Esophagus muscularis mucosa (tissue), 4 donors: ENCODE measurements around the gene ARL14EPL. TPM values are rescaled to one million over a fixed set of nuclear protein-coding genes. Genes with fewer than 3 reads are reported as not detected.
"Not testable (repeated sequence)": the region's sequence is repeated elsewhere in the genome, so short reads cannot be mapped to it uniquely, and the experiment has no call there.

Source experiments
- DNase-seq: peaks from one replicate; pipeline ENCODE4 v3.0.0-alpha.2; 2017; ENCODE audit errors: extremely low spot score
- H3K27ac ChIP-seq, 4 donors: fragments of 200-600 bp; sonication (generic); replicated peaks in 1 of 4; 1 replicate in 3 of 4; 2 replicates in 1 of 4; pipeline ENCODE4 v1.5.1; 2016 to 2019; ENCODE audit warnings: mild to moderate bottlenecking in 1 of 4
- H3K27me3 ChIP-seq, 4 donors: fragments of 200-600 bp; sonication (generic); one replicate each; pipeline versions ENCODE4 v1.5.1 to v1.6.0; 2016 to 2019
- H3K36me3 ChIP-seq, 4 donors: fragments of 200-600 bp; sonication (generic); one replicate each; pipeline ENCODE4 v1.5.1; 2016 to 2019
- H3K4me1 ChIP-seq, 4 donors: fragments of 200-600 bp; sonication (generic); one replicate each; pipeline ENCODE4 v1.5.1; 2016 to 2019
- H3K4me3 ChIP-seq, 4 donors: fragments of 200-600 bp; sonication (generic); 1 replicate in 2 of 4; 2 replicates in 2 of 4; pipeline ENCODE4 v1.5.1; 2016 to 2019; ENCODE audit warnings: mild to moderate bottlenecking in 4 of 4, moderate library complexity in 1 of 4
- H3K9me3 ChIP-seq, 4 donors: fragments of 200-600 bp; sonication (generic); 1 replicate in 3 of 4; 2 replicates in 1 of 4; pipeline ENCODE4 v1.5.1; 2016 to 2019
- CTCF ChIP-seq, 3 experiments: fragments of 200-600 bp in 2 of 3; fragments of 450-650 bp in 1 of 3; sonication (generic) in 2 of 3; IDR thresholded peaks; one replicate each; pipeline ENCODE4 v1.5.1; 2017 to 2019; ENCODE audit warnings: antibody characterized with exemption in 3 of 3, mild to moderate bottlenecking in 2 of 3, moderate library complexity in 1 of 3
- EP300 ChIP-seq: sonication (generic); formaldehyde crosslinking; IDR thresholded peaks from one replicate; pipeline ENCODE4 v1.6.1; 2017; ENCODE audit warnings: antibody characterized with exemption
- POLR2A ChIP-seq: fragments of 450-650 bp; IDR thresholded peaks from one replicate; pipeline ENCODE4 v1.6.1; 2017; ENCODE audit warnings: antibody characterized with exemption, moderate library complexity, mild to moderate bottlenecking, low read depth
- POLR2AphosphoS5 ChIP-seq, 2 donors: sonication (generic); formaldehyde crosslinking; IDR thresholded peaks; one replicate each; pipeline ENCODE4 v1.6.1; 2017; ENCODE audit warnings: antibody characterized with exemption in 2 of 2
- WGBS: methylation state at CpG from one replicate; pipeline ENCODE4 v1.1.5; 2018; 5-methylcytosine and 5-hydroxymethylcytosine counted together
- intact Hi-C: fragments of 100-400 bp; cut with DNase I; formaldehyde crosslinking; loops from one replicate; pipeline ENCODE4 v1.15.1; 2023
- total RNA-seq, 4 donors: library from RNA; depleted of rRNA; stranded (reverse); fragments of >200 nt; gene quantifications; one replicate each; pipeline versions ENCODE4 v1.1.0 to v1.2.1, GENCODE V29; 2016

ARL14EPL gene
- total RNA-seq, 4 donors from 2014 or later: not detected

GRCh38 chr5:116091416-116091815 is 59.1 kb downstream of the ARL14EPL start:
- H3K9me3 ChIP-seq: no peaks in the 10 kb centered on the region
- 0% methylated on average over 1 of the region's 1 CpG for WGBS
- no peak for DNase-seq
- H3K4me3 ChIP-seq: no peak overlapping the region
- H3K27ac ChIP-seq: no peak overlapping the region
- intact Hi-C loops: no loop called here
- peaks cover 2 to 15% (median 5%) of the 10 kb centered on the region in 4 donors for H3K4me1 ChIP-seq
- H3K27me3 ChIP-seq: no peaks in the 10 kb centered on the region
- TF ChIP-seq POLR2A: no peak
- no peak for TF ChIP-seq EP300
- peaks cover 26 to 67% (median 38%) of the 10 kb centered on the region in 4 donors for H3K36me3 ChIP-seq

GRCh38 chr5:116097301-116097700 is 65.0 kb downstream of the ARL14EPL start:
- DNase-seq: no peak
- no peaks in the 10 kb centered on the region for H3K9me3 ChIP-seq
- H3K4me3 ChIP-seq: no peak overlapping the region
- H3K36me3 ChIP-seq: peaks cover 26 to 59% (median 41%) of the 10 kb centered on the region in 4 donors
- H3K27me3 ChIP-seq: no peaks in the 10 kb centered on the region
- 91% methylated on average over 4 of the region's 4 CpGs for WGBS
- TF ChIP-seq EP300 (no peak), POLR2A (no peak), CTCF (IDR thresholded peaks at IDR 0.05) (no peak), POLR2AphosphoS5 (IDR thresholded peaks at IDR 0.05) (no peak)
- no peaks in the 10 kb centered on the region for H3K4me1 ChIP-seq
- H3K27ac ChIP-seq: no peak overlapping the region
- intact Hi-C loops: no loop called here

- intact Hi-C loops: no loop called here
Observed at GRCh38 chr5:116098998-116099397, 66.7 kb downstream of the ARL14EPL start.

GRCh38 chr5:116104941-116105340 is 72.7 kb downstream of the ARL14EPL start:
- H3K36me3 ChIP-seq: peaks cover 0 to 25% (median 2%) of the 10 kb centered on the region in 4 donors
- H3K27ac ChIP-seq, DNase-seq, H3K4me3 ChIP-seq, H3K9me3 ChIP-seq, intact Hi-C loops, H3K27me3 ChIP-seq, H3K4me1 ChIP-seq: not testable (repeated sequence)
- 97% methylated on average over 2 of the region's 2 CpGs for WGBS

More at GRCh38 chr5:116098998-116099397, 66.7 kb downstream of the ARL14EPL start:
- Histone ChIP-seq H3K9me3 (no peaks in the 10 kb centered on the region), H3K4me3 (no peak overlapping the region), H3K27ac (no peak overlapping the region), H3K27me3 (no peaks in the 10 kb centered on the region), H3K4me1 (no peaks in the 10 kb centered on the region), H3K36me3 (peaks cover 10 to 43% (median 26%) of the 10 kb centered on the region in 4 donors)
- WGBS: 91% methylated on average over 2 of the region's 2 CpGs
- no peak for TF ChIP-seq POLR2AphosphoS5 (IDR thresholded peaks at IDR 0.05)
- TF ChIP-seq EP300: no peak
- TF ChIP-seq CTCF (IDR thresholded peaks at IDR 0.05): no peak
- TF ChIP-seq POLR2A: no peak
- DNase-seq: no peak

Other genes starting within 250 kb of the ARL14EPL start
- 10 to 100 TPM in 3 of 4 donors, 1 to 10 TPM in 1; 2.5 to 26.0 (median 16.8) TPM for gene CDO1, start 215.8 kb upstream of the ARL14EPL start, total RNA-seq
- 10 to 100 TPM; 26.7 to 45.1 (median 37.8) TPM for gene ATG12, start 190.9 kb upstream of the ARL14EPL start, total RNA-seq
- gene AP3S1, start 190.5 kb upstream of the ARL14EPL start, total RNA-seq: 10 to 100 TPM; 44.2 to 74.2 (median 58.9) TPM
- 10 to 100 TPM in 1 of 4 donors, 1 to 10 TPM in 3; 1.3 to 11.2 (median 3.4) TPM for gene LVRN, start 70.0 kb upstream of the ARL14EPL start, total RNA-seq
- 10 to 100 TPM; 17.6 to 35.7 (median 25.7) TPM for gene COMMD10, start 52.6 kb downstream of the ARL14EPL start, total RNA-seq